Naive thymus-derived CD8-positive, alpha-beta T cell (primary cell): Measurements from ENCODE around the gene PKNOX2. TPM values are rescaled to one million over a fixed set of nuclear protein-coding genes. Genes with fewer than 3 reads are reported as not detected.

ENCODE experiments used
- ATAC-seq, 2 donors: fragments of 150-1000 bp; cut with Tn5 transposase in 1 of 2; sonication (Bioruptor Pico), chemical (Tn5 transposase) in 1 of 2; 1 replicate in 1 of 2; 2 replicates in 1 of 2; pipeline ENCODE4 v1.10.0; 2021; ENCODE audit warnings: mild to moderate bottlenecking in 2 of 2, moderate library complexity in 2 of 2
- POLR2A ChIA-PET: fragments of 350-600 bp; sonication (Branson Sonifier 250); formaldehyde crosslinking; loops from one replicate; lab custom pipeline; 2021; ENCODE audit warnings: antibody characterized with exemption; lab: Charles Lee
- DNase-seq, 10 donors: peaks; one replicate each; pipeline versions ENCODE4 v3.0.0 to v3.0.0-alpha.2; 2020 to 2022
- H3K27ac Mint-ChIP-seq, 10 donors: one replicate each; pipeline ENCODE4 v1.8.0; 2020 to 2022; ENCODE audit warnings: mild to moderate bottlenecking in 10 of 10, mixed read lengths in 10 of 10, moderate library complexity in 4 of 10, inconsistent platforms in 1 of 10
- H3K27me3 Mint-ChIP-seq, 5 donors: one replicate each; pipeline ENCODE4 v1.8.0; 2021 to 2022; ENCODE audit warnings: mixed read lengths in 5 of 5
- H3K36me3 Mint-ChIP-seq, 3 donors: one replicate each; pipeline ENCODE4 v1.8.0; 2020 to 2022; ENCODE audit warnings: mixed read lengths in 3 of 3, mild to moderate bottlenecking in 2 of 3, inconsistent platforms in 1 of 3
- H3K4me1 Mint-ChIP-seq, 4 donors: one replicate each; pipeline ENCODE4 v1.8.0; 2021 to 2022; ENCODE audit warnings: mixed read lengths in 4 of 4
- H3K4me3 Mint-ChIP-seq, 10 donors: one replicate each; pipeline ENCODE4 v1.8.0; 2020 to 2022; ENCODE audit warnings: mild to moderate bottlenecking in 10 of 10, mixed read lengths in 10 of 10, moderate library complexity in 6 of 10, inconsistent platforms in 1 of 10
- H3K9me3 Mint-ChIP-seq, 9 donors: one replicate each; pipeline ENCODE4 v1.8.0; 2020 to 2022; ENCODE audit warnings: mixed read lengths in 9 of 9, mild to moderate bottlenecking in 3 of 9, inconsistent platforms in 1 of 9, moderate library complexity in 1 of 9
- polyA plus RNA-seq, 3 donors: library from polyadenylated mRNA; unstranded; fragments of 300-500 nt; fragmentation: Illumina TruSeq; gene quantifications; one replicate each; pipeline ENCODE4 v1.2.3, GENCODE V29; 2021
- total RNA-seq, 8 experiments: library from RNA in 2 of 8; stranded (reverse) in 2 of 8; gene quantifications; one replicate each; pipeline ENCODE4 v1.2.3 and lab custom pipeline; 2021 to 2026

PKNOX2 gene
- total and polyA plus RNA-seq, 5 experiments from 2014 or later, result not detected

GRCh38 chr11:125281831-125282595 lies 117.5 kb downstream of the PKNOX2 start:
- no peak for ATAC-seq
- DNase-seq, result no peak
- Mint-ChIP-seq H3K9me3 (no peaks in the 10 kb centered on the region), H3K4me1 (no peaks in the 10 kb centered on the region), H3K27me3 (peaks cover 0 to 13% (median 2%) of the 10 kb centered on the region in 5 donors), H3K36me3 (no peaks in the 10 kb centered on the region), H3K27ac (no peak overlapping the region), H3K4me3 (no peak overlapping the region)
- POLR2A ChIA-PET, result no interaction called here

- H3K4me1 Mint-ChIP-seq, result no peaks in the 10 kb centered on the region
- H3K36me3 Mint-ChIP-seq, result no peaks in the 10 kb centered on the region
- H3K27me3 Mint-ChIP-seq, result peaks cover 0 to 13% (median 2%) of the 10 kb centered on the region in 5 donors
- no peak overlapping the region for H3K27ac Mint-ChIP-seq
- POLR2A ChIA-PET, result no interaction called here
- H3K4me3 Mint-ChIP-seq, result no peak overlapping the region
- DNase-seq (no peak), ATAC-seq (no peak)
- H3K9me3 Mint-ChIP-seq, result no peaks in the 10 kb centered on the region
Observed at GRCh38 chr11:125282596-125282914, 118.0 kb downstream of the PKNOX2 start.

- ATAC-seq, result no peak
- Mint-ChIP-seq H3K4me1 (no peaks in the 10 kb centered on the region), H3K27ac (no peak overlapping the region), H3K9me3 (no peaks in the 10 kb centered on the region), H3K36me3 (no peaks in the 10 kb centered on the region), H3K27me3 (peaks cover 0 to 17% (median 9%) of the 10 kb centered on the region in 5 donors), H3K4me3 (no peak overlapping the region)
- DNase-seq, result no peak
- POLR2A ChIA-PET, result no interaction called here
Observed at GRCh38 chr11:125284245-125284850, 119.8 kb downstream of the PKNOX2 start.

GRCh38 chr11:125285844-125286243 lies 121.3 kb downstream of the PKNOX2 start:
- Mint-ChIP-seq H3K27ac (no peak overlapping the region), H3K4me1 (no peaks in the 10 kb centered on the region), H3K9me3 (no peaks in the 10 kb centered on the region), H3K4me3 (no peak overlapping the region), H3K27me3 (peaks cover 0 to 23% (median 15%) of the 10 kb centered on the region in 5 donors), H3K36me3 (no peaks in the 10 kb centered on the region)
- POLR2A ChIA-PET, result no interaction called here
- ATAC-seq (no peak), DNase-seq (no peak)

- H3K27ac Mint-ChIP-seq, result no peak overlapping the region
- ATAC-seq (no peak), DNase-seq (no peak)
- H3K4me1 Mint-ChIP-seq, result no peaks in the 10 kb centered on the region
- POLR2A ChIA-PET, result no interaction called here
- peaks cover 2 to 20% (median 15%) of the 10 kb centered on the region in 5 donors for H3K27me3 Mint-ChIP-seq
- H3K4me3 Mint-ChIP-seq, result no peak overlapping the region
- no peaks in the 10 kb centered on the region for H3K36me3 Mint-ChIP-seq
- no peaks in the 10 kb centered on the region for H3K9me3 Mint-ChIP-seq
Observed at GRCh38 chr11:125286486-125286885, 121.9 kb downstream of the PKNOX2 start.

GRCh38 chr11:125287491-125288210 lies 123.1 kb downstream of the PKNOX2 start:
- Mint-ChIP-seq H3K36me3 (no peaks in the 10 kb centered on the region), H3K27ac (no peak overlapping the region)

GRCh38 chr11:125289419-125290098 lies 125.0 kb downstream of the PKNOX2 start:
- peaks cover 4 to 28% (median 24%) of the 10 kb centered on the region in 5 donors for H3K27me3 Mint-ChIP-seq
- no peak for ATAC-seq
- H3K36me3 Mint-ChIP-seq, result no peaks in the 10 kb centered on the region
- DNase-seq, result no peak
- H3K4me1 Mint-ChIP-seq, result no peaks in the 10 kb centered on the region
- no peak overlapping the region for H3K27ac Mint-ChIP-seq
- no peak overlapping the region for H3K4me3 Mint-ChIP-seq
- POLR2A ChIA-PET, result no interaction called here
- H3K9me3 Mint-ChIP-seq, result no peaks in the 10 kb centered on the region

More at GRCh38 chr11:125287491-125288210, 123.1 kb downstream of the PKNOX2 start:
- Mint-ChIP-seq H3K4me3 (no peak overlapping the region), H3K27me3 (peaks cover 4 to 23% (median 15%) of the 10 kb centered on the region in 5 donors), H3K9me3 (no peaks in the 10 kb centered on the region), H3K4me1 (no peaks in the 10 kb centered on the region)
- ATAC-seq (no peak), DNase-seq (no peak)
- POLR2A ChIA-PET, result no interaction called here

- no peak for ATAC-seq
Observed at GRCh38 chr11:125290263-125290662, 125.7 kb downstream of the PKNOX2 start.

GRCh38 chr11:125292100-125292499 lies 127.5 kb downstream of the PKNOX2 start:
- Mint-ChIP-seq H3K36me3 (no peaks in the 10 kb centered on the region), H3K4me3 (no peak overlapping the region), H3K4me1 (no peaks in the 10 kb centered on the region), H3K27me3 (peaks cover 4 to 42% (median 33%) of the 10 kb centered on the region in 5 donors), H3K9me3 (no peaks in the 10 kb centered on the region), H3K27ac (no peak overlapping the region)
- POLR2A ChIA-PET, result no interaction called here
- no peak for ATAC-seq
- DNase-seq, result no peak

More at GRCh38 chr11:125290263-125290662, 125.7 kb downstream of the PKNOX2 start:
- H3K27ac Mint-ChIP-seq, result no peak overlapping the region
- H3K4me3 Mint-ChIP-seq, result no peak overlapping the region
- DNase-seq, result no peak
- H3K36me3 Mint-ChIP-seq, result no peaks in the 10 kb centered on the region
- no peaks in the 10 kb centered on the region for H3K9me3 Mint-ChIP-seq
- no peaks in the 10 kb centered on the region for H3K4me1 Mint-ChIP-seq
- H3K27me3 Mint-ChIP-seq, result peaks cover 4 to 34% (median 26%) of the 10 kb centered on the region in 5 donors
- POLR2A ChIA-PET, result no interaction called here

- Mint-ChIP-seq H3K27me3 (peaks cover 4 to 37% (median 33%) of the 10 kb centered on the region in 5 donors), H3K4me3 (no peak overlapping the region), H3K4me1 (no peaks in the 10 kb centered on the region), H3K36me3 (no peaks in the 10 kb centered on the region), H3K9me3 (no peaks in the 10 kb centered on the region), H3K27ac (no peak overlapping the region)
- ATAC-seq, result no peak
- no peak for DNase-seq
- POLR2A ChIA-PET, result no interaction called here
Observed at GRCh38 chr11:125293596-125293995, 129.0 kb downstream of the PKNOX2 start.

GRCh38 chr11:125295931-125296330 lies 131.4 kb downstream of the PKNOX2 start:
- Mint-ChIP-seq H3K4me1 (no peaks in the 10 kb centered on the region), H3K27me3 (peaks cover 4 to 29% (median 20%) of the 10 kb centered on the region in 5 donors), H3K4me3 (no peak overlapping the region), H3K27ac (no peak overlapping the region), H3K36me3 (no peaks in the 10 kb centered on the region), H3K9me3 (no peaks in the 10 kb centered on the region)
- DNase-seq (no peak), ATAC-seq (no peak)
- POLR2A ChIA-PET, result no interaction called here

- Mint-ChIP-seq H3K4me1 (no peaks in the 10 kb centered on the region), H3K9me3 (no peaks in the 10 kb centered on the region), H3K4me3 (no peak overlapping the region), H3K27me3 (peaks cover 0 to 28% (median 16%) of the 10 kb centered on the region in 5 donors), H3K36me3 (no peaks in the 10 kb centered on the region), H3K27ac (no peak overlapping the region)
- POLR2A ChIA-PET, result no interaction called here
- ATAC-seq, result no peak
- DNase-seq, result no peak
Observed at GRCh38 chr11:125297346-125297915, 132.9 kb downstream of the PKNOX2 start.
